ENCODE results near the gene PRKAR1A.
A peak's percentile ranks its signal among the peaks of the same experiment; 100 is the strongest.

Gene PRKAR1A

GRCh38 chr17:68505951-68506350, 6.3 kb upstream of the PRKAR1A start:
- DNase-seq (ENCODE audit: extremely low read depth, insufficient read length) = no peak

GRCh38 chr17:68507576-68507975, 4.7 kb upstream of the PRKAR1A start:
- DNase-seq (ENCODE audit: extremely low read depth, insufficient read length) = no peak
- H3K36me3 ChIP-seq (ENCODE audit: control insufficient read depth, insufficient read depth, low read length) = no peaks in the 10 kb centered on the region
- TF ChIP-seq, protein P1, sequence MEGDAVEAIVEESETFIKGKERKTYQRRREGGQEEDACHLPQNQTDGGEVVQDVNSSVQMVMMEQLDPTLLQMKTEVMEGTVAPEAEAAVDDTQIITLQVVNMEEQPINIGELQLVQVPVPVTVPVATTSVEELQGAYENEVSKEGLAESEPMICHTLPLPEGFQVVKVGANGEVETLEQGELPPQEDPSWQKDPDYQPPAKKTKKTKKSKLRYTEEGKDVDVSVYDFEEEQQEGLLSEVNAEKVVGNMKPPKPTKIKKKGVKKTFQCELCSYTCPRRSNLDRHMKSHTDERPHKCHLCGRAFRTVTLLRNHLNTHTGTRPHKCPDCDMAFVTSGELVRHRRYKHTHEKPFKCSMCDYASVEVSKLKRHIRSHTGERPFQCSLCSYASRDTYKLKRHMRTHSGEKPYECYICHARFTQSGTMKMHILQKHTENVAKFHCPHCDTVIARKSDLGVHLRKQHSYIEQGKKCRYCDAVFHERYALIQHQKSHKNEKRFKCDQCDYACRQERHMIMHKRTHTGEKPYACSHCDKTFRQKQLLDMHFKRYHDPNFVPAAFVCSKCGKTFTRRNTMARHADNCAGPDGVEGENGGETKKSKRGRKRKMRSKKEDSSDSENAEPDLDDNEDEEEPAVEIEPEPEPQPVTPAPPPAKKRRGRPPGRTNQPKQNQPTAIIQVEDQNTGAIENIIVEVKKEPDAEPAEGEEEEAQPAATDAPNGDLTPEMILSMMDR (IDR thresholded peaks at IDR 0.05; ENCODE audit: insufficient read depth, low read length, poor library complexity, severe bottlenecking) = no peak
- no peak overlapping the region for H3K4me3 ChIP-seq (replicated peaks; ENCODE audit: low read depth, low read length)
- no peaks in the 10 kb centered on the region for H3K27me3 ChIP-seq (replicated peaks; ENCODE audit: control insufficient read depth, insufficient read depth, low read length)

More at GRCh38 chr17:68505951-68506350, 6.3 kb upstream of the PRKAR1A start:
- Histone ChIP-seq H3K36me3 (ENCODE audit: control insufficient read depth, insufficient read depth, low read length) (no peaks in the 10 kb centered on the region), H3K4me3 (replicated peaks; ENCODE audit: low read depth, low read length) (no peak overlapping the region), H3K27me3 (replicated peaks; ENCODE audit: control insufficient read depth, insufficient read depth, low read length) (no peaks in the 10 kb centered on the region)
- TF ChIP-seq, protein P1 (IDR thresholded peaks at IDR 0.05; ENCODE audit: insufficient read depth, low read length, poor library complexity, severe bottlenecking) = no peak

- no peak overlapping the region for H3K4me3 ChIP-seq (replicated peaks; ENCODE audit: low read depth, low read length)
- TF ChIP-seq, protein P1 (IDR thresholded peaks at IDR 0.05; ENCODE audit: insufficient read depth, low read length, poor library complexity, severe bottlenecking) = no peak
- no peaks in the 10 kb centered on the region for H3K27me3 ChIP-seq (replicated peaks; ENCODE audit: control insufficient read depth, insufficient read depth, low read length)
- no peaks in the 10 kb centered on the region for H3K36me3 ChIP-seq (ENCODE audit: control insufficient read depth, insufficient read depth, low read length)
- no peak for DNase-seq (ENCODE audit: extremely low read depth, insufficient read length)
These were observed 2.8 kb upstream of the PRKAR1A start for GRCh38 chr17:68509141-68510057.

DNA sequence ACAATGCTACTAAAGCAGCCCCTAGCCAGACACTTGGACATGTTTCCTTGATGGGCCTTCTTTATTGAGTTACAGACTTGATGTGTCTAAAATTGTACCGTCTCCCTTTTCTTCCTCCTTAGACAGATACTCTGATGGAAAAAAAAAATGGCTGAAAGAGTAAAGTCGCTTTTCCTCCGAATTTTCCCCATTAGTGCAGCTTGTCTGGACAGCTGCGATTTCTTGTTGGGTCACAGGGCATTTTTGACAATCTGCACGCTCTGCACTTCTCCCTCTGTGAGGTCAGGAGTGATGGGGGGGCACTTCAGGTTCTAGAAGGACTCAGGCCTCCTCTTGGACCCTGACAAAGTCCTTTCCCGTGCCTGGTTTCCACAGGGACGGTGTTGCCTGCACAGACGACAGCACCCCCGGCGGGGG, 968 bp upstream of the PRKAR1A start:
- H3K4me3 ChIP-seq (replicated peaks; ENCODE audit: low read depth, low read length) = peak overlapping the region; percentile 94
- TF ChIP-seq, protein P1 (IDR thresholded peaks at IDR 0.05; ENCODE audit: insufficient read depth, low read length, poor library complexity, severe bottlenecking) = peak; percentile 19
- DNase-seq (ENCODE audit: extremely low read depth, insufficient read length) = no peak

DNA sequence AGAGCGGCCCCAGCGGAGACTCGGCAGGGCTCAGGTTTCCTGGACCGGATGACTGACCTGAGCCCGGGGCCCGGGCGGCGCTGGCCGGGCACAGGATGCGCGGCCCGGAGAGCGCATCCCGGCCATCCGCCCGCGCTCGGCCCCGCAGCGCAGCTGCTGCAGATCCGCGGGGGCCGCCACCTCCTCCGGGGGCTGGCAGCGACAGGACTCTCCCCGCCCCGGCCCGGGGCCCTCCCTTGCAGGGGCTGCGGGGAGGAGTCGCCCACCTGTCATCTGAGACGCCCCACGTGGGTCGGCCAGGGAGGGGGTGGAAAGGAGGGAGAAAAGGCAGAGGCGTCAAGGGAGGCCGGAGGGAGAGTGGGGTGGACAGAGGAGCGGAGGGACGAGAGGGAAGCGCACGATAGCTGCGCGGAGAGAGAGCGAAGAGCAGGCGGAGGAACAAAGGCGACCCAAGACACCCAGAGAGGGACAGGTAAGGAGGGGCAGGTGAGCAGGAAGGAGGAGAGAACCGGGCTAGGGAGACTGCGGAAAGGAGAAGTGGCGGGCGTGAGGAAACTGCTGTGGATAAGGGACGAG, 471 bp upstream of the PRKAR1A start:
- H3K4me3 ChIP-seq (replicated peaks; ENCODE audit: low read depth, low read length) = peak overlapping the region; percentile 94
- TF ChIP-seq, protein P1 (IDR thresholded peaks at IDR 0.05; ENCODE audit: insufficient read depth, low read length, poor library complexity, severe bottlenecking) = no peak
- DNase-seq (ENCODE audit: extremely low read depth, insufficient read length) = peak; percentile 83
- H3K27me3 ChIP-seq (replicated peaks; ENCODE audit: control insufficient read depth, insufficient read depth, low read length) = no peaks in the 10 kb centered on the region
- H3K36me3 ChIP-seq (ENCODE audit: control insufficient read depth, insufficient read depth, low read length) = no peaks in the 10 kb centered on the region

More for the DNA sequence above, 968 bp upstream of the PRKAR1A start:
- H3K36me3 ChIP-seq (ENCODE audit: control insufficient read depth, insufficient read depth, low read length) = no peaks in the 10 kb centered on the region
- H3K27me3 ChIP-seq (replicated peaks; ENCODE audit: control insufficient read depth, insufficient read depth, low read length) = no peaks in the 10 kb centered on the region
